HFFc6 (cell line): ENCODE measurements around the gene MYO1D. TPM values are rescaled to one million over a fixed set of nuclear protein-coding genes. Genes with fewer than 3 reads are reported as not detected.
A peak's percentile ranks its signal among the peaks of the same experiment; 100 is the strongest.
"Not testable (repeated sequence)": the region's sequence is repeated elsewhere in the genome, so short reads cannot be mapped to it uniquely, and the experiment has no call there.

Experiments
- DNase-seq: peaks from one replicate; pipeline ENCODE4 v3.0.0-alpha.2; 2018
- H3K27ac Mint-ChIP-seq: 2 replicates; pipeline ENCODE4 v1.8.0; 2020; ENCODE audit warnings: mild to moderate bottlenecking, mixed read lengths
- H3K27me3 Mint-ChIP-seq: 2 replicates; pipeline ENCODE4 v1.8.0; 2021; ENCODE audit warnings: mild to moderate bottlenecking, moderate library complexity, mixed read lengths; ENCODE audit not compliant: insufficient read depth
- H3K36me3 Mint-ChIP-seq: 2 replicates; pipeline ENCODE4 v1.8.0; 2021; ENCODE audit warnings: low read depth, mixed read lengths
- H3K4me1 Mint-ChIP-seq: 2 replicates; pipeline ENCODE4 v1.8.0; 2020; ENCODE audit warnings: low read depth, mixed read lengths
- H3K4me3 Mint-ChIP-seq: 2 replicates; pipeline ENCODE4 v1.8.0; 2020; ENCODE audit warnings: mild to moderate bottlenecking, moderate library complexity, mixed read lengths
- H3K9me3 Mint-ChIP-seq: 2 replicates; pipeline ENCODE4 v1.8.0; 2020; ENCODE audit warnings: mild to moderate bottlenecking, mixed read lengths
- total RNA-seq, 6 experiments: library from RNA; stranded (reverse); fragmentation: NEBNext Ultra II Directional; extraction: Animal tissue kit (Norgen Biotek cat#: 25700); gene quantifications; 2 replicates in 1 of 6; 3 replicates in 5 of 6; pipeline ENCODE4 v1.2.3, GENCODE V29; 2021
- TF ChIP-seq, protein P1 (sequence below): fragments of 200-600 bp; sonication (generic); IDR thresholded peaks from 2 replicates; pipeline ENCODE4 v1.5.0; 2021; ENCODE audit warnings: antibody characterized with exemption, mild to moderate bottlenecking

Gene MYO1D
- total RNA-seq, 6 experiments from 2014 or later, result 3.8 to 28.8 (median 4.8) TPM

GRCh38 chr17:32525122-32525521, 351.8 kb downstream of the MYO1D start:
- TF ChIP-seq, protein P1, sequence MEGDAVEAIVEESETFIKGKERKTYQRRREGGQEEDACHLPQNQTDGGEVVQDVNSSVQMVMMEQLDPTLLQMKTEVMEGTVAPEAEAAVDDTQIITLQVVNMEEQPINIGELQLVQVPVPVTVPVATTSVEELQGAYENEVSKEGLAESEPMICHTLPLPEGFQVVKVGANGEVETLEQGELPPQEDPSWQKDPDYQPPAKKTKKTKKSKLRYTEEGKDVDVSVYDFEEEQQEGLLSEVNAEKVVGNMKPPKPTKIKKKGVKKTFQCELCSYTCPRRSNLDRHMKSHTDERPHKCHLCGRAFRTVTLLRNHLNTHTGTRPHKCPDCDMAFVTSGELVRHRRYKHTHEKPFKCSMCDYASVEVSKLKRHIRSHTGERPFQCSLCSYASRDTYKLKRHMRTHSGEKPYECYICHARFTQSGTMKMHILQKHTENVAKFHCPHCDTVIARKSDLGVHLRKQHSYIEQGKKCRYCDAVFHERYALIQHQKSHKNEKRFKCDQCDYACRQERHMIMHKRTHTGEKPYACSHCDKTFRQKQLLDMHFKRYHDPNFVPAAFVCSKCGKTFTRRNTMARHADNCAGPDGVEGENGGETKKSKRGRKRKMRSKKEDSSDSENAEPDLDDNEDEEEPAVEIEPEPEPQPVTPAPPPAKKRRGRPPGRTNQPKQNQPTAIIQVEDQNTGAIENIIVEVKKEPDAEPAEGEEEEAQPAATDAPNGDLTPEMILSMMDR, result no peak
- H3K4me3 Mint-ChIP-seq, result no peak overlapping the region
- H3K27ac Mint-ChIP-seq, result no peak overlapping the region
- no peaks in the 10 kb centered on the region for H3K36me3 Mint-ChIP-seq
- peak; percentile 37 for DNase-seq
- H3K4me1 Mint-ChIP-seq, result peaks cover 25% of the 10 kb centered on the region
- H3K9me3 Mint-ChIP-seq, result no peaks in the 10 kb centered on the region
- peaks cover 18% of the 10 kb centered on the region for H3K27me3 Mint-ChIP-seq

GRCh38 chr17:32524553-32524880, 352.4 kb downstream of the MYO1D start:
- not testable (repeated sequence) for DNase-seq, H3K9me3 Mint-ChIP-seq, H3K27ac Mint-ChIP-seq, H3K4me3 Mint-ChIP-seq, H3K36me3 Mint-ChIP-seq
- H3K4me1 Mint-ChIP-seq, result peaks cover 31% of the 10 kb centered on the region
- peaks cover 18% of the 10 kb centered on the region; the same call in 1 of the 2 replicates for H3K27me3 Mint-ChIP-seq

GRCh38 chr17:32523827-32524552, 352.9 kb downstream of the MYO1D start:
- Mint-ChIP-seq H3K36me3 (no peaks in the 10 kb centered on the region), H3K4me1 (peaks cover 33% of the 10 kb centered on the region), H3K27me3 (peaks cover 18% of the 10 kb centered on the region; the same call in 1 of the 2 replicates), H3K4me3 (no peak overlapping the region), H3K9me3 (no peaks in the 10 kb centered on the region), H3K27ac (no peak overlapping the region)
- TF ChIP-seq, protein P1, result no peak
- no peak for DNase-seq

DNA sequence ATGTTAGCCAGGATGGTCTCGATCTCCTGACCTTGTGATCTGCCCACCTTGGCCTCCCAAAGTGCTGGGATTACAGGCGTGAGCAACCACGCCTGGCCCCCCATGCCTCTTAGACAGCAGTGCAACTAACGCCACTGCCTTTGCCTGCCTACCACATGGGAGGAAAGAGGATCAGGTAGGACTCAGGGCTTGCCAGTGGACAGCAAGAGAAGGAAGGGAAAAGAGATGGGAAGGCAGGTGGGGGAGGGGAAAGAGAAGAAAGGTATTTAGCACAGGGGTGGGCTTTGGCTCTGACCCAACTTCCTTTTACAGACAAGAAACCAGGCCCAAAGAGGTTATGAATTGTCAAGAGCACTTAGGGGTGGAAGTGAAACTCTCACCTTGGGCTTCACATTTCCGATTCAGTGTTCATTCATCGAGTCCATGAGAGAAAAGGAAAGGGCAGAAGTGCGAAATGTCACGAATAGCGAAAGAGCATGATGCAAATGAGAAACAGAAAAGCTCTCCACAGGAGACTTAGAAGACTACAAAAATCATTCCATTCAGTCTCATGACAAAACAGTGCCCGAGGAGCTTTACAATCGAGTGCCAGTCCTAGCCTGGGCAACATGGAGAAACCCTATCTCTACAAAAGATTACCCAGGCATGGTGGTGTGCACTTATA, 353.8 kb downstream of the MYO1D start:
- TF ChIP-seq, protein P1, result no peak
- no peaks in the 10 kb centered on the region for H3K36me3 Mint-ChIP-seq
- peaks cover 33% of the 10 kb centered on the region for H3K4me1 Mint-ChIP-seq
- DNase-seq, result no peak
- no peak overlapping the region for H3K4me3 Mint-ChIP-seq
- H3K27me3 Mint-ChIP-seq, result peaks cover 18% of the 10 kb centered on the region; the same call in 1 of the 2 replicates
- H3K9me3 Mint-ChIP-seq, result no peaks in the 10 kb centered on the region
- no peak overlapping the region for H3K27ac Mint-ChIP-seq

- Mint-ChIP-seq H3K4me3 (no peak overlapping the region), H3K27ac (no peak overlapping the region), H3K36me3 (no peaks in the 10 kb centered on the region), H3K4me1 (peaks cover 32% of the 10 kb centered on the region), H3K9me3 (no peaks in the 10 kb centered on the region), H3K27me3 (peaks cover 7% of the 10 kb centered on the region; the same call in 1 of the 2 replicates)
- no peak for DNase-seq
- TF ChIP-seq, protein P1, result no peak
Measured at GRCh38 chr17:32520737-32521404, 356.1 kb downstream of the MYO1D start.
